GM13976 (cell line): Measurements from ENCODE around the gene NHLRC3.

Experiments used
- DNase-seq: peaks from one replicate; pipeline ENCODE4 v3.0.0; 2012; ENCODE audit warnings: low spot score
- in situ Hi-C: fragments of 300-500 bp; cut with MboI; formaldehyde crosslinking; loops from one replicate; pipeline ENCODE4 v1.12.0; 2022; ENCODE audit warnings: low sequenced_read_pairs, mixed read lengths, inconsistent platforms; ENCODE audit not compliant: unreplicated experiment
- TF ChIP-seq, protein P1 (sequence below): IDR thresholded peaks from 2 replicates; pipeline ENCODE4 v1.5.1; 2012; ENCODE audit warnings: borderline replicate concordance, mild to moderate bottlenecking; ENCODE audit not compliant: insufficient read depth; ENCODE audit errors: extremely low read depth, missing control alignments, control extremely low read depth

NHLRC3 gene

DNA sequence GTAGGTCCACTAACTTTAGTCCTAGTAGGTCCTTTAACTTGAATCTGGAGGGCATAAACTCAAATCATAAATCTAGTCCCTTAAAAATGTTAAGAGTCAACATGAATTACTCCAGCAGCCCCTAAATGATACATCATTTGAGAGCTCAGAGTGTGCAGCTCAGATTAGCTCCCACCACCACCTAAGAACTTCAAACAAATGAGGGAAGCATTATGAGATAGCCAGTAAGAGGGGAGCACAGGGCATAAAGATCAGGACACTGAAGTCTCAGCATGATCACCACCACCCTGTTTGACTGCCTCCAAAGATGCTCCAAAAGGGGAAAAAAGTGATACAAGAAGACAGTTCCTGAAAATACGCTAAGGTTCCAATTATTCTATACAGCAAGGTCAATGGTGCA, 6.1 kb upstream of the NHLRC3 start:
- no peak for DNase-seq
- TF ChIP-seq, protein P1, sequence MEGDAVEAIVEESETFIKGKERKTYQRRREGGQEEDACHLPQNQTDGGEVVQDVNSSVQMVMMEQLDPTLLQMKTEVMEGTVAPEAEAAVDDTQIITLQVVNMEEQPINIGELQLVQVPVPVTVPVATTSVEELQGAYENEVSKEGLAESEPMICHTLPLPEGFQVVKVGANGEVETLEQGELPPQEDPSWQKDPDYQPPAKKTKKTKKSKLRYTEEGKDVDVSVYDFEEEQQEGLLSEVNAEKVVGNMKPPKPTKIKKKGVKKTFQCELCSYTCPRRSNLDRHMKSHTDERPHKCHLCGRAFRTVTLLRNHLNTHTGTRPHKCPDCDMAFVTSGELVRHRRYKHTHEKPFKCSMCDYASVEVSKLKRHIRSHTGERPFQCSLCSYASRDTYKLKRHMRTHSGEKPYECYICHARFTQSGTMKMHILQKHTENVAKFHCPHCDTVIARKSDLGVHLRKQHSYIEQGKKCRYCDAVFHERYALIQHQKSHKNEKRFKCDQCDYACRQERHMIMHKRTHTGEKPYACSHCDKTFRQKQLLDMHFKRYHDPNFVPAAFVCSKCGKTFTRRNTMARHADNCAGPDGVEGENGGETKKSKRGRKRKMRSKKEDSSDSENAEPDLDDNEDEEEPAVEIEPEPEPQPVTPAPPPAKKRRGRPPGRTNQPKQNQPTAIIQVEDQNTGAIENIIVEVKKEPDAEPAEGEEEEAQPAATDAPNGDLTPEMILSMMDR = no peak
- in situ Hi-C loops = no loop called here

DNA sequence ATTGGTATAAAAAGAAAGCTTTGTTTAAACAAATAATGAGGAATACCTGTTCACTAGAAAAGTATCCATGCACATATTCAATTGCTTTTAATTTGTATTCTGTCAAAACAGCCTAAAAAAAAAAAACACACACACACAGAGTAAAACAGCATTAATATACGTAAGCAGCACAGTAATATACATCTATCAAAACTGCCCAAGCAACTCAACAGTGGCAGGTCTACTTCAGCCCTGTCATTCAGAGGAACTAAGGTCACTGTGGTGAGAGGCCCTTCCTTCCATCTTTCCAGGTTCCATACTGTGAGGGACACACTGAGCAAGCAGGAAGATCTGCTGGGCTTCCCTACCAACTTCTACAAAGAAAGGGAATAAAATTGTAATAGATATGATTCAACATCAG, 4.2 kb upstream of the NHLRC3 start:
- TF ChIP-seq, protein P1 = no peak
- no peak for DNase-seq
- in situ Hi-C loops = no loop called here

DNA sequence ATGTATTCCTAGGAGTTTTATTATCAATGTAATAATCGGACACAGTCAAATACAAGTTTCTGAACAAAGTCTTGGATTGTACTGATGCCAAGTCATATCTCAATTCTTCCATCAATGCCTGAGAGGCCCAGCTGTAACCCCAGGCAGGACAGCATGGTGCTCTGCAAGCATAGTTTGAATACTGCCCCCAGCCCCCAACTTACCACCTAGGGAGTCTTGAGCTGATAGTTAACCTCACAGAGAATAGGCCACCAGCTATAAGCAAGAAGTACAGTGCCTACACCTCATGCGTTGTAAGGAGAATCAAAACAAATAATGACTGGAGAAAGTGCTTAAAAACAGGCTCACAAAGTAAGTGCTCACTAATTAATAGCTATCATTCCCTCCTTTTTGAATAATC, 3.1 kb upstream of the NHLRC3 start:
- TF ChIP-seq, protein P1 = no peak
- in situ Hi-C loops = no loop called here
- no peak for DNase-seq

DNA sequence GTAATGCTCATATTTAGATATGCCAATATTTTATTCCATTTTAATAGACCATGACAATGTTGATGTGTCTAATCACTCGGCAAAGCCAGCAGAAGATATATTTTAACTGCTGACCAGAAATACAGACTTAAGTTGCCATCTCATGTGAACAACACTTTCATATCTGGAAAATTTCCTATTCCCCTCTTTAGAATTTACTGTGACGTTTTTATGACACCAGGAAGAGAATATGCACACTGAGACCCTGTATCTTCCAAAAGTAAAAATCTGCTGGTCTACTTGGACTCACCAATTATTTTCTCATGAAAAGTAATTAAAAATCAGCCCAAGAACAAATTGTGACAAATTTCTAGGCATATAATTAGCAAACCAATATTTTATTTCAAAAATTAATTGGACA, 2.5 kb upstream of the NHLRC3 start:
- DNase-seq = no peak
- TF ChIP-seq, protein P1 = no peak
- in situ Hi-C loops = no loop called here

DNA sequence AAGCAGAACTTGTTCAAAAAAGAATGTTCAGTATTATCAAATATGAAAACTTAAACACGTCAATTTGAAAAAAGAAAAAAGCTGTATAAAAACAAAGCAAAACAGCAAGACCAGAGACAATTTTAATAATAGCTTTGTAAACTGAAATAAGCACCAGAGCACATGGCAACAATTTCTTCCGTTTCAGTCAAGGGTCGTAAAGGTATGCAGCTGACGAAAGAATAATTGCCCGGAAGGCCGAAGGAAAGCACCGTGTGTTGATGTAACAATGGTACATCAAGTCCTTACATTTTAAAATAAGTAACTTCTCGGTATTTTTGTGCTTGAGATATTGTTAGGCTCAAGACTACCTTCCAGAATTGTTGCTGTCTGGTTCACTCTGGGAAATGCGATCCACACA, 2.0 kb upstream of the NHLRC3 start:
- in situ Hi-C loops = no loop called here
- TF ChIP-seq, protein P1 = no peak
- DNase-seq = no peak

DNA sequence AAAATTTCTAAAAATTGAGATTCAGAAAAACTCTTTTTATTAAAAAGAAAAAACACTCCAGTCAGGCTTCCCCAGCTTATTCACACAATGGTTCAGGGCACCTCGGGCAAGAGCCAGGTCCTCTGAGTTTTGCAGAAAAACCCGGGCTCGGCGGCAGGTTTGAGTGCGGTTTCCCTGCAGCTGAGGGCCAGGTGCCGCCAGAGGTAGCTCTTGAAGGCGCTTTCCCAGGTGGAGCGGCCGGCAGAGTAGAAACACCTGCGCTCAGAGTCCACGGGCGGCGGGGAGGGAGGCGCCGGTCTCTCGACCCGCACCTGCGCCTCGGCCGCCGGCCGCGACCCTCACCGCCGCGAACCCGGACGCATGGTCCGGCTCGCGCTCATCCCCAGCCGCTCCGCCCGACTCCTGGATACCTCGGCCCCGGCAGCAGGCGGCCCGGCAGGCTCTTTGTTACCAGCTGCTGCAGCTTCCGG, 811 bp upstream of the NHLRC3 start:
- in situ Hi-C loops = no loop called here
- no peak for DNase-seq
- TF ChIP-seq, protein P1 = no peak

DNA sequence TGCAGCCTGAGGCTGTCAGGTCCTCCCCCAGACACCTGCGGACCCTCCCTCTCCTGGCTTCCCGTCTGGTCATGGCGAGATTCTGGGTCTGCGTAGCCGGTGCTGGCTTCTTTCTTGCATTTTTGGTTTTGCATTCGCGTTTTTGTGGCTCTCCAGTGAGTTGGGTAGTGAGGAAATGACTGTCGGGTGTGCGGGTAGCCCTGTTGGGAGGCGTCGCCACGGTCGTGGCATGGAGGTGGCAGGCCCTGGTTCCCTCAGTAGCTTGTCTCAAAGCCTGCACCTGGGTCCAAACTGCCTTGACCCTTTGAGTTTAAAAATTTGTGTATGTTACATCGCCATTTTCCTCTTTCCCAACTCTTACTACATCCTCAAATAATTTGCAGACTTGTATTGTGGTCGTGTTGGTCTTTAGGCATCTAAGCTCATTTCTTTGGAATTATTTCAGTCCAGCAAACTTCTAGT, 344 bp downstream of the NHLRC3 start:
- in situ Hi-C loops = no loop called here
- DNase-seq = peak; percentile 33
- TF ChIP-seq, protein P1 = no peak
